ENCODE measurements around the gene MTHFD2L. TPM values are rescaled to one million over a fixed set of nuclear protein-coding genes. Genes with fewer than 3 reads are reported as not detected.

The MTHFD2L gene
- total RNA-seq: 10 to 100 TPM; 11.8 to 17.1 (median 14.9) TPM

DNA sequence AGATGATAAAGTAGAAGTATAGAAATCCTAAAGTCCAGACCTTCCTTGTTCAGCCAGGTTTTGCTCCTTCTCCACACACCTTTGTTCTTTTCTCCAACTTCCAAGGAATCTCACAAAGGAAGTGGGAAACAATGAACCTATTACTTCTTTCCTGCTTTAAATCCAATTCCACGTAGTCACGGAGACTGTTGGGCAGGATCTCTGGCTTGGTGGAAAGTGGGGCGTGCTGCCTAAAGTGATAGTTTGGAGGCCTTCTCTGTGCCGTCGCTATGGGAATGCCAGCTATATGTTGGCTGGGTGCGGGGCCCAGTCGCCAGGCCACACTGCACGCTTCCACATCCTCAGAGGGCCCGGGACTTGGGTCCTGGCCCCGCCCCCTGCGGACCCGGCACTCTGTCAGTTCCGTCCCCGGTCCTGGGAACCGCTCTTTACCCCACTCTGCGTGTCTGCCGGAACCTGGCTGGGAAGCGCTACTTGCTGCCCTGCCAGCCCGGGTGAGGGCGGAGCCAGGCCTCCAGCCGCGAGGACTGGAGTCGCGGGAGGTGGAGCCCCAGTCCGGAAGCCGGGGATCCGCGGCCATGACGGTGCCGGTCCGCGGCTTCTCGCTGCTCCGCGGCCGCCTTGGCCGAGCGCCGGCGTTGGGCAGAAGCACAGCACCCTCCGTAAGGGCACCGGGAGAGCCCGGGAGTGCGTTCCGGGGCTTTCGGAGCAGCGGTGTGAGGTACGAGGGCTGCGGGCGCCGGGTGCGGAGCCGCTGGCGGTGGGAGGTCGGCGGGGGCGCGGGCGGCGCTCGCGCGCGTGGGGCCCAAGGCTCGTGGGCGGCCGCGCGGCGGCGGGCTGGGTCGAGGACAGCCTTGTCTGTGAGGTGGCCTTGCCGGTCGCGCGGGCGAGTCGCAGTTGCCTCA, at the start of gene MTHFD2L:
Gene MTHFD2L (plus strand): TSS at position 558 of the 905 bp plus-strand sequence. CDS start 21 bp downstream, at position 579.
- no peaks in the 10 kb centered on the region for H3K4me1 ChIP-seq
- H3K27me3 ChIP-seq: no peaks in the 10 kb centered on the region
- peak within 1 kb of the TSS; percentile 78 to 97 (median 90) for H3K27ac ChIP-seq
- peak within 1 kb of the TSS; percentile 65 to 93 (median 74) for H3K4me3 ChIP-seq
- DNase-seq: peak; percentile 79 to 95 (median 95)
- TF ChIP-seq POLR2A (IDR thresholded peaks at IDR 0.05): peak; percentile 77 to 81
- no peak for TF ChIP-seq CTCF (IDR thresholded peaks at IDR 0.05)
- H3K9me3 ChIP-seq: no peaks in the 10 kb centered on the region
- H3K36me3 ChIP-seq: peaks cover 0 to 16% (median 0%) of the 10 kb centered on the region in 3 donors

DNA sequence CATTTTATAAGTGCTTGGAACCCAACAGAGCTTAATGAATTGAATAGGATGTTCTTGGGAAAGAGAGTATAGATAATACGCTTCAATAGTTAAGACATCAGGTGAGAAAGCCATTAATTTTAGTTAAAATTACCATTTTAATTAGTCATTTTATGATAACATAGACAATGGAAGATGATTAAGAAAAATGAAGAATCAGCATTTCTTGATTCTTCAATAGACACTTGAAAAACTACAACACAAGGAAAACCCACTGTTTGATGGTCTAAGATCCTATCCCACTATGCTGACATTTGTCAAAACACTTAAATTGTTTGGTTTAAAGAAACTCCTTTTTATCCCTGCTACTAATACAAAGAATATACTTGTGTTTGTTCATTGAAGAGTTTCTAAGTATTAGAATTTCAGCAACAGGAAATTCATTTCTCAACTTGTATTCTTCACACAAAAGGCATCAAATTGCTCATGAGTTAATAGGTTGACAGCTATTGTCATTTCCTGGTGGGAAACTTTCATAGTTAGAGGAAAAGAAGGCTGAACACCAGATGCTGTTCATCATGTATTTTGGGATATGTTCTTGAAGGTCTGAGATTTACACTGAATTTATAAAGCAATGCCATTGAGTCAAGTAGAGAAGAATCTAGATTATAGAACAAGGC, 49.3 kb upstream of the MTHFD2L start:
- peak overlapping the region in 2 of 4 donors; percentile 44 to 63 for H3K27ac ChIP-seq
- no peaks in the 10 kb centered on the region for H3K27me3 ChIP-seq
- H3K4me1 ChIP-seq: peaks cover 0 to 10% (median 3%) of the 10 kb centered on the region in 4 donors
- no peak for TF ChIP-seq CTCF (IDR thresholded peaks at IDR 0.05)
- no peak for TF ChIP-seq POLR2A (IDR thresholded peaks at IDR 0.05)
- DNase-seq: no peak
- no peak overlapping the region for H3K4me3 ChIP-seq
- no peaks in the 10 kb centered on the region for H3K36me3 ChIP-seq
- H3K9me3 ChIP-seq: no peaks in the 10 kb centered on the region

DNA sequence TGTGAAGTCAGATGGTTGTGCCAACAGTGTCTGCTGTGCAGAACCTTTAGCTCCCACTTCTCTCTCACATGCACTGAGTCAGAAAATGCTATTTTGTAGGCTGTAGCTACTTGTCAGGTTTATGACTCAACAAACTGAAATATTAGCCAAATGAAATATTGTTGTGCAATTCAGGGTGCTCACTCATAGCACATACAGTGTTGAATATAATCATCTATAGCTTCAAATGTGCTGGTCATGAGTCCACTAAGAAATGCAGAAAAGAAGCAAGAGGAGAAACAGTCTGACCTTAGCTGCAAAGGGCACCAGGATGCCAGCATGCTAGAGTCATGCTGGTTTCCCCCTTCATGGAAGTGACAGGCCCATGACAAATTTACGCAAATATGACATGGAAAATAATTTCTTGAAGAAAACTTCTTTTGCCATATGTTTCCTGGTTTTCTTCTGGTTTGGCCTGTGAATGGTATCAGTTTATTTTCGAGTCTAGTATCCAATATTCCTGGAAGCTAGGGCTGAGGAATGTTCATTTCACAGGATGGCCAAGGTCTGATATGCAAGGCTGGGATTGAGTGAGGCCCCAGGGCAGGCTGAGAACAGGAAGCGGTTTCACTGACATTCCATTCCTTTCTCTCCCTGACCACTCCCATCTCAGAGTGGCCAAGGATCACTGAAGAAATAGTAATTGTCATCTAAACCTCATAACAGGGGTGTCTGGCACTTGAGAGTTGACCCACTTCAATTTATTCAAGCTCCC, 48.6 kb upstream of the MTHFD2L start:
- DNase-seq: peak in 1 of 3 donors; percentile 52
- TF ChIP-seq POLR2A (IDR thresholded peaks at IDR 0.05): no peak
- TF ChIP-seq CTCF (IDR thresholded peaks at IDR 0.05): no peak
- Histone ChIP-seq H3K27me3 (no peaks in the 10 kb centered on the region), H3K9me3 (no peaks in the 10 kb centered on the region), H3K27ac (peak overlapping the region in 2 of 4 donors; percentile 44 to 63), H3K4me1 (peaks cover 0 to 10% (median 3%) of the 10 kb centered on the region in 4 donors), H3K4me3 (no peak overlapping the region), H3K36me3 (no peaks in the 10 kb centered on the region)

- no peak for DNase-seq
- no peak for TF ChIP-seq POLR2A (IDR thresholded peaks at IDR 0.05)
- no peak for TF ChIP-seq CTCF (IDR thresholded peaks at IDR 0.05)
- no peak overlapping the region for H3K4me3 ChIP-seq
- H3K4me1 ChIP-seq: peaks cover 0 to 10% (median 3%) of the 10 kb centered on the region in 4 donors
- H3K27ac ChIP-seq: peak overlapping the region in 2 of 4 donors; percentile 44 to 63
- H3K9me3 ChIP-seq: no peaks in the 10 kb centered on the region
- no peaks in the 10 kb centered on the region for H3K27me3 ChIP-seq
- H3K36me3 ChIP-seq: no peaks in the 10 kb centered on the region
Measured at GRCh38 chr4:74109870-74110605, 47.9 kb upstream of the MTHFD2L start.

DNA sequence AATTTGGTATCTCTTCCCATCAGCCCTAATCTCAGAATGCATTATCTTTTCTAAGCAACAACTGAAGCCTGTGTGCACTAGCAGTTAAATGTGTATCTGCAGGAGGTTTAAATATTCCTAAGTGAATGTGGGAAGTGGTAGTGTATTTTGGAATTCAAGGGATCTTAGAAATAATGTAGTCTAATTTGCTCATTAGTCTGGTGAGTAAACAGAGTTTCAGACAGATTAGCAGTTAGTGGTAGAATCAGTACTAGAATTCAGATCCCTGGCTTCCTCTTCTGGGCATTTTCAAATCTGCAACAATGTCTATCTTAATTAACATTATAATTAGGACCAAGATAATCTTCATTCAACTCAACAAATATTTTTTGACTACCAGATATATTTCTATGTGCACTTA, 47.2 kb upstream of the MTHFD2L start:
- Histone ChIP-seq H3K27me3 (no peaks in the 10 kb centered on the region), H3K4me1 (peaks cover 0 to 7% (median 2%) of the 10 kb centered on the region in 4 donors), H3K9me3 (no peaks in the 10 kb centered on the region), H3K27ac (no peak overlapping the region), H3K4me3 (no peak overlapping the region), H3K36me3 (no peaks in the 10 kb centered on the region)
- no peak for DNase-seq
- no peak for TF ChIP-seq CTCF (IDR thresholded peaks at IDR 0.05)
- TF ChIP-seq POLR2A (IDR thresholded peaks at IDR 0.05): no peak
